ENCODE results near the gene SPAST.

GRCh38 chr2:32189011-32189410 is 125.7 kb downstream of the SPAST start:
- TF ChIP-seq POLR2A (IDR thresholded peaks at IDR 0.05) (no peak), CTCF (IDR thresholded peaks at IDR 0.05) (no peak), EP300 (IDR thresholded peaks at IDR 0.05) (no peak)
